ENCODE results near the gene DQX1. TPM values are rescaled to one million over a fixed set of nuclear protein-coding genes. Genes with fewer than 3 reads are reported as not detected.

Gene DQX1
- total and polyA plus RNA-seq, 9 of the 15 experiments (the other 6 are each of a cell fraction or from before 2014, with no cell fraction given): 0.04 to 0.38 (median 0.18) TPM; not detected in 1

DNA sequence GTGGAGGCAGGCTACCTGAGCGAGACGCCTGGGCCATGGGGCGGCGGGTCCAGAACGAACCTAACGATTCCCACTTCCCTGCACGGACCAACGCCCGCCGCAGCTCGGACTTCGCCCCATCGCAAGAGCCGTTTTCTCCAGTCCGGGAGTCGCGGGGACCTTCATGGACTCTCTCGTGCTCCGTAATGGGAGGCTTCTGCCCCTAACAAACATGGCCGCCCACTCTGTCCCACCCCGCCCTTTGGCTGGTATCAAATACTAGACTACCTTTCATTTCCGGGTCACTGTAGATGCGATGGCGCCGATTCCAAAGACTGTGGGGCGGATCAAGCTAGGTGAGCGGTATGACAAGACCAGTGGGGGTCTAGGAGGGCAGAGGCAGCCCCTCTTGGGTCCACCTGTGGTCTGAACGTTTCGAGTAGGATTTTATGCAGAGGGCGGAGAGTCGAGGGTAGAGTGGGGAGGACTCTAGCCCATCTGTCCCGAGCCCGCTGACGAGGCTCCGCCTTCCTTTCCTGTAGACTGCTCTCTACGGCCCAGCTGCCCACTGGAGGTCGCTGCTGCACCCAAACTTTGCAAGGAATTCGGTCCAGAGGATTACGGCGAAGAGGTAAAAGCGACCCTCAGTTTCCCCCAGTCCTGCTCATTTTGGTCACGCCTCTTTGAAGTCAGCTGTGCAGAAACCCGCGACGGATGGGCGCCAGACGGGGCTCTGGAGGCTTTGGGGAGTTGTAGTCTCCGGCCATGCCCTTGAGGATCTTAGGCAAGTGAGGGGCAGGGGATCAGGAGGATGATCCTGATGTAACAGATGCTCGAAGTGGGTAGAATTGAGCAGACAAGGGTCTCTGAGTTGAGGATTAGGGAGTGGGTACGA, 43.0 kb downstream of the DQX1 start, which contains the start of the genes CCDC142 and TTC31 (continued):
- TF ChIP-seq ZNF609 (CRISPR knock-in tag; IDR thresholded peaks at IDR 0.05; ENCODE audit: borderline replicate concordance): no peak
- no peak for TF ChIP-seq ATF2 (CRISPR knock-in tag; IDR thresholded peaks at IDR 0.05)
- peak; percentile 63; the same call in 1 of the 2 replicates for TF ChIP-seq PHF8 (IDR thresholded peaks at IDR 0.05; ENCODE audit: borderline replicate concordance, low read length)
- TF ChIP-seq MTA3 (IDR thresholded peaks at IDR 0.05; ENCODE audit: borderline replicate concordance): peak; percentile 98
- TF ChIP-seq SMAD1 (IDR thresholded peaks at IDR 0.05; ENCODE audit: low read depth, low read length, partially characterized antibody): peak; percentile 57
- peak; percentile 81; the same call in 1 of the 2 replicates for TF ChIP-seq CTBP1 (IDR thresholded peaks at IDR 0.05; ENCODE audit: borderline replicate concordance)
- no peak for TF ChIP-seq BRD4 (IDR thresholded peaks at IDR 0.05)
- no peak for TF ChIP-seq TCF15 (CRISPR knock-in tag; IDR thresholded peaks at IDR 0.05)
- TF ChIP-seq HDAC1 (IDR thresholded peaks at IDR 0.05): peak in 1 of 2 experiments; percentile 80; a peak in 2 of 4 replicates
- no peak for TF ChIP-seq RFX5 (IDR thresholded peaks at IDR 0.05; ENCODE audit: low read depth, low read length)
- no peak for TF ChIP-seq CBFA2T2 (conservative IDR thresholded peaks at IDR 0.05)
- TF ChIP-seq, protein P1, sequence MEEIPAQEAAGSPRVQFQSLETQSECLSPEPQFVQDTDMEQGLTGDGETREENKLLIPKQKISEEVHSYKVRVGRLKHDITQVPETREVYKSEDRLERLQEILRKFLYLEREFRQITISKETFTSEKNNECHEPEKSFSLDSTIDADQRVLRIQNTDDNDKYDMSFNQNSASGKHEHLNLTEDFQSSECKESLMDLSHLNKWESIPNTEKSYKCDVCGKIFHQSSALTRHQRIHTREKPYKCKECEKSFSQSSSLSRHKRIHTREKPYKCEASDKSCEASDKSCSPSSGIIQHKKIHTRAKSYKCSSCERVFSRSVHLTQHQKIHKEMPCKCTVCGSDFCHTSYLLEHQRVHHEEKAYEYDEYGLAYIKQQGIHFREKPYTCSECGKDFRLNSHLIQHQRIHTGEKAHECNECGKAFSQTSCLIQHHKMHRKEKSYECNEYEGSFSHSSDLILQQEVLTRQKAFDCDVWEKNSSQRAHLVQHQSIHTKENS (CRISPR knock-in tag; IDR thresholded peaks at IDR 0.05): no peak
- TF ChIP-seq ARID3B (CRISPR knock-in tag; IDR thresholded peaks at IDR 0.05; ENCODE audit: borderline replicate concordance): no peak

Measured in K562 (cell line).